Left ventricle myocardium inferior (tissue), 1 donor: ENCODE measurements around the gene SULT4A1. TPM values are rescaled to one million over a fixed set of nuclear protein-coding genes. Genes with fewer than 3 reads are reported as not detected.

Experiments
- DNase-seq: peaks from one replicate; pipeline ENCODE4 v3.0.0-alpha.2; 2020
- H3K27ac ChIP-seq: fragments of 200-600 bp; replicated peaks from 2 replicates; pipeline ENCODE4 v1.8.0; 2021
- H3K27me3 ChIP-seq: fragments of 200-600 bp; 2 replicates; pipeline ENCODE4 v1.8.0; 2021; ENCODE audit warnings: low read depth
- H3K36me3 ChIP-seq: fragments of 200-600 bp; 2 replicates; pipeline ENCODE4 v1.8.0; 2021
- H3K4me1 ChIP-seq: fragments of 200-600 bp; 2 replicates; pipeline ENCODE4 v1.8.0; 2021
- H3K4me3 ChIP-seq: fragments of 200-600 bp; 2 replicates; pipeline ENCODE4 v1.8.0; 2021; ENCODE audit warnings: mild to moderate bottlenecking, moderate library complexity
- H3K9me3 ChIP-seq: fragments of 200-600 bp; replicated peaks from 2 replicates; pipeline ENCODE4 v1.8.0; 2021
- CTCF ChIP-seq: fragments of 200-600 bp; IDR thresholded peaks from 2 replicates; pipeline ENCODE4 v1.8.0; 2021; ENCODE audit warnings: antibody characterized with exemption, mild to moderate bottlenecking, borderline replicate concordance
- intact Hi-C: fragments of 100-400 bp; cut with micrococcal nuclease; formaldehyde crosslinking; loops from one replicate; pipeline ENCODE4 v1.11.0; 2022
- total RNA-seq: library from RNA; stranded (reverse); fragmentation: NEBNext Ultra II Directional; extraction: Animal tissue kit (Norgen Biotek cat#: 25700); gene quantifications from one replicate; pipeline ENCODE4 v1.2.1, GENCODE V29; 2021
- donor health status: DM: no; HTN: yes; CAD: no; lungs with severe emphysema.

SULT4A1 gene
- total RNA-seq, 1 donor from 2014 or later, result 0.08 TPM

GRCh38 chr22:43891360-43892182, 29.3 kb upstream of the SULT4A1 start, which contains the start of gene PNPLA5:
PNPLA5 (minus strand) TSS chr22:43892013; CDS start chr22:43891880, 133 bp downstream.
- intact Hi-C loops, result no loop called here
- Histone ChIP-seq H3K27me3 (peaks cover 95% of the 10 kb centered on the region), H3K4me1 (peaks cover 11% of the 10 kb centered on the region), H3K36me3 (no peaks in the 10 kb centered on the region), H3K9me3 (no peaks in the 10 kb centered on the region), H3K4me3 (peak within 1 kb of the TSS; percentile 7), H3K27ac (no peak within 1 kb of the TSS)
- no peak for TF ChIP-seq CTCF
- DNase-seq, result no peak

- intact Hi-C loops, result no loop called here
- H3K4me1 ChIP-seq, result peaks cover 11% of the 10 kb centered on the region
- peaks cover 97% of the 10 kb centered on the region for H3K27me3 ChIP-seq
- H3K4me3 ChIP-seq, result peak overlapping the region; percentile 7
- no peak overlapping the region for H3K27ac ChIP-seq
- TF ChIP-seq CTCF, result no peak
- H3K36me3 ChIP-seq, result no peaks in the 10 kb centered on the region
- no peaks in the 10 kb centered on the region for H3K9me3 ChIP-seq
- DNase-seq, result no peak
Observed at GRCh38 chr22:43890901-43891331, 28.6 kb upstream of the SULT4A1 start.

- no peaks in the 10 kb centered on the region for H3K9me3 ChIP-seq
- peaks cover 94% of the 10 kb centered on the region for H3K27me3 ChIP-seq
- no peak overlapping the region for H3K4me3 ChIP-seq
- no peaks in the 10 kb centered on the region for H3K36me3 ChIP-seq
- no peak for DNase-seq
- intact Hi-C loops, result loop anchor here (10.0 kb wide), 1 partner anchor 55 kb away; no protein-coding TSS in a partner anchor
- no peak for TF ChIP-seq CTCF
- peaks cover 11% of the 10 kb centered on the region for H3K4me1 ChIP-seq
- H3K27ac ChIP-seq, result no peak overlapping the region
Observed at GRCh38 chr22:43889860-43890253, 27.5 kb upstream of the SULT4A1 start.

- H3K4me1 ChIP-seq, result peaks cover 11% of the 10 kb centered on the region
- no peak for DNase-seq
- H3K9me3 ChIP-seq, result no peaks in the 10 kb centered on the region
- no peak overlapping the region for H3K4me3 ChIP-seq
- no peak for TF ChIP-seq CTCF
- H3K36me3 ChIP-seq, result no peaks in the 10 kb centered on the region
- H3K27me3 ChIP-seq, result peaks cover 89% of the 10 kb centered on the region
- H3K27ac ChIP-seq, result no peak overlapping the region
- intact Hi-C loops, result loop anchor here (10.0 kb wide), 1 partner anchor 55 kb away; no protein-coding TSS in a partner anchor
Observed at GRCh38 chr22:43889201-43889859, 27.0 kb upstream of the SULT4A1 start.

GRCh38 chr22:43888740-43889139, 26.4 kb upstream of the SULT4A1 start:
- Histone ChIP-seq H3K27me3 (peaks cover 84% of the 10 kb centered on the region), H3K4me1 (peaks cover 11% of the 10 kb centered on the region), H3K4me3 (no peak overlapping the region), H3K9me3 (no peaks in the 10 kb centered on the region), H3K27ac (no peak overlapping the region), H3K36me3 (no peaks in the 10 kb centered on the region)
- intact Hi-C loops, result loop anchor here (10.0 kb wide), 1 partner anchor 56 kb away; no protein-coding TSS in a partner anchor
- no peak for DNase-seq
- TF ChIP-seq CTCF, result no peak
